Measurements from ENCODE around the gene FTL.
"Not testable (repeated sequence)": the region's sequence is repeated elsewhere in the genome, so short reads cannot be mapped to it uniquely, and the experiment has no call there.

The FTL gene

DNA sequence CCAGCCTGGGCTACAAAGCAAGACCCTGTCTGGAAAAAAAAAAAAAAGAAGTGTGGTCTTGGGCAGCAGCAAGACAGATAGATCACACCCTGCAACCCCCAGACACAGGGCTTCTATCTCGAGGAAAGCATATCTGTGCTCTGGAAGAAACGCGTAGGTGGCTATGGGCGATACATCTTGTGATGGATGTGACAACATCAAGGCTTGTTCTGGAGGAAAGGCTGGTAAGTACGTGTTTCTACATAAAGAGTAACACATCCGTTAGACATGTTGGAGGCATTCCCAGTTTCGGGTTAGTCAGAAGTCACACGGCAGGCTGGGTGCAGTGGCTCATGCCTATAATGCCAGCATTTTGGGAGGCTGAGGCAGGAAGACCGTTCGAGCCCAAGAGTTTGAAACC lies 38.2 kb upstream of the FTL start:
- Histone ChIP-seq H3K23ac (ENCODE audit: low read length) (no peak overlapping the region), H3K27me3 (ENCODE audit: insufficient read depth, low read length, poor library complexity) (no peaks in the 10 kb centered on the region), H3K4me1 (ENCODE audit: control insufficient read depth, low read depth, low read length) (no peaks in the 10 kb centered on the region), H4K8ac (ENCODE audit: low read depth, low read length) (no peak overlapping the region), H3K36me3 (ENCODE audit: control insufficient read depth, insufficient read depth, low read length) (no peaks in the 10 kb centered on the region), H3K9ac (ENCODE audit: low read length) (no peak overlapping the region), H3K27ac (ENCODE audit: low read depth, low read length) (no peak overlapping the region), H3K4me2 (ENCODE audit: low read length) (no peak overlapping the region), H2BK15ac (replicated peaks; ENCODE audit: low read depth) (no peak overlapping the region), H2BK5ac (ENCODE audit: low read length) (no peak overlapping the region), H2AK5ac (ENCODE audit: low read length) (no peak overlapping the region), H3K79me1 (ENCODE audit: low read length) (no peaks in the 10 kb centered on the region), H3K18ac (ENCODE audit: low read length) (no peak overlapping the region), H3K4ac (ENCODE audit: low read depth, low read length) (no peak overlapping the region), H3K56ac (ENCODE audit: low read length) (no peak overlapping the region), H4K5ac (ENCODE audit: low read length) (no peak overlapping the region), H3K79me2 (ENCODE audit: control insufficient read depth, insufficient read depth, low read length) (no peaks in the 10 kb centered on the region), H2BK120ac (ENCODE audit: low read depth, low read length) (no peak overlapping the region), H3K4me3 (ENCODE audit: low read length) (no peak overlapping the region)
- no peak for DNase-seq
- no CpG with 5 or more reads among the region's 10 CpGs for WGBS (ENCODE audit: extremely low coverage, insufficient coverage, low lambda C conversion rate)

DNA sequence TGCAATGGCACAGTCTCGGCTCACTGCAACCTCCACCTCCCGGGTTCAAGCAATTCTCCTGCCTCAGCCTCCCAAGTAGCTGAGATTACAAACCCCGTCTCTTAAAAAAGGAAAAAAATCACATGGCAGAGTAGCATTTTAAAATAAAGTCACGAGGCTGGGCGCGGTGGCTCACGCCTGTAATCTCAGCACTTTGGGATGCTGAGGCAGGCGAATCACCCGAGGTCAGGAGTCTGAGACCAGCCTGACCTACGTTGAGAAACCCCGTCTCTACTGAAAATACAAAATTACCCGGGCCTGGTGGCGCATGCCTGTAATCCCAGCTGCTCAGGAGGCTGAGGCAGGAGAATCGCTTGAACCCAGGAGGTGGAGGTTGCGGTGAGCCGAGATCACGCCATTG lies 37.4 kb upstream of the FTL start:
- H3K18ac ChIP-seq (ENCODE audit: low read length); H3K23ac ChIP-seq (ENCODE audit: low read length); DNase-seq; H3K79me2 ChIP-seq (ENCODE audit: control insufficient read depth, insufficient read depth, low read length); H4K8ac ChIP-seq (ENCODE audit: low read depth, low read length); H3K79me1 ChIP-seq (ENCODE audit: low read length); H2BK120ac ChIP-seq (ENCODE audit: low read depth, low read length); H3K4me2 ChIP-seq (ENCODE audit: low read length); H3K27ac ChIP-seq (ENCODE audit: low read depth, low read length); H3K56ac ChIP-seq (ENCODE audit: low read length); H4K5ac ChIP-seq (ENCODE audit: low read length); H3K9ac ChIP-seq (ENCODE audit: low read length); H2BK15ac ChIP-seq (replicated peaks; ENCODE audit: low read depth); H3K4me1 ChIP-seq (ENCODE audit: control insufficient read depth, low read depth, low read length); H3K4me3 ChIP-seq (ENCODE audit: low read length); H3K27me3 ChIP-seq (ENCODE audit: insufficient read depth, low read length, poor library complexity); H3K36me3 ChIP-seq (ENCODE audit: control insufficient read depth, insufficient read depth, low read length); H2BK5ac ChIP-seq (ENCODE audit: low read length); H3K4ac ChIP-seq (ENCODE audit: low read depth, low read length); H2AK5ac ChIP-seq (ENCODE audit: low read length): not testable (repeated sequence)
- no CpG with 5 or more reads among the region's 17 CpGs for WGBS (ENCODE audit: extremely low coverage, insufficient coverage, low lambda C conversion rate)

- H3K79me2 ChIP-seq (ENCODE audit: control insufficient read depth, insufficient read depth, low read length) = no peaks in the 10 kb centered on the region
- no peak overlapping the region for H2BK15ac ChIP-seq (replicated peaks; ENCODE audit: low read depth)
- H3K4me3 ChIP-seq (ENCODE audit: low read length) = no peak overlapping the region
- H3K56ac ChIP-seq (ENCODE audit: low read length) = no peak overlapping the region
- H3K79me1 ChIP-seq (ENCODE audit: low read length) = no peaks in the 10 kb centered on the region
- no peak for DNase-seq
- H3K27me3 ChIP-seq (ENCODE audit: insufficient read depth, low read length, poor library complexity) = no peaks in the 10 kb centered on the region
- H3K4ac ChIP-seq (ENCODE audit: low read depth, low read length) = no peak overlapping the region
- H3K23ac ChIP-seq (ENCODE audit: low read length) = no peak overlapping the region
- no peak overlapping the region for H2BK120ac ChIP-seq (ENCODE audit: low read depth, low read length)
- no peak overlapping the region for H3K27ac ChIP-seq (ENCODE audit: low read depth, low read length)
- H4K5ac ChIP-seq (ENCODE audit: low read length) = no peak overlapping the region
- H2BK5ac ChIP-seq (ENCODE audit: low read length) = no peak overlapping the region
- no peak overlapping the region for H3K9ac ChIP-seq (ENCODE audit: low read length)
- H2AK5ac ChIP-seq (ENCODE audit: low read length) = no peak overlapping the region
- H3K18ac ChIP-seq (ENCODE audit: low read length) = no peak overlapping the region
- no peaks in the 10 kb centered on the region for H3K36me3 ChIP-seq (ENCODE audit: control insufficient read depth, insufficient read depth, low read length)
- WGBS (ENCODE audit: extremely low coverage, insufficient coverage, low lambda C conversion rate) = no CpG with 5 or more reads among the region's 15 CpGs
- no peak overlapping the region for H3K4me2 ChIP-seq (ENCODE audit: low read length)
- no peak overlapping the region for H4K8ac ChIP-seq (ENCODE audit: low read depth, low read length)
- no peaks in the 10 kb centered on the region for H3K4me1 ChIP-seq (ENCODE audit: control insufficient read depth, low read depth, low read length)
Measured at GRCh38 chr19:48928164-48929025, 36.7 kb upstream of the FTL start.

DNA sequence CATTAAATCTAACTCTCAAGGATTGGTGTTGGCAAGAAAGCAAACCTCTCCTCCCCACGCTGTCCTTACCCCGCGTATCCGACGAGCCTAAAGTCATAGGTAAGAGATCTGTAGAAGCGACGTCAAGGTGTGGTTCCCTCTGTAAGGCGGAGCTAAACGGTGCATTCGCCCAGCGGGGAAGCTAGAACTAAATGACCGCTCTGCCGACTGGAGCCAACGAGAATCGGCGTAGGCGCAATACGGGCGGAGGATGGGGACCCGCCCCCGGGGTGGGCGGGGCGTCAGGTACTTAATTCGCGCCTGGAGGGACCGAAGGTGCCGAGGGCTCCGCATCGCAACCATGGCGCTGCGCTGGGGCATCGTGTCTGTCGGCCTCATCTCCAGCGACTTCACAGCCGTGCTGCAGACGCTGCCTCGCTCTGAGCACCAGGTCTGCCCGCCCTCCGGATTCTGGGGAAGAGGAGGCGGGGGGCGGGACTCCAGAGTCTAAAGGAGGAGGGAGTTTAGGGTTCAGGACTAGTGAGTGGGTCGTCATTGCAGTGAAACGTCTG lies 31.7 kb upstream of the FTL start, which contains the start of gene DHDH:
Gene DHDH, plus strand, starts transcription at position 318 of the 551 bp plus-strand sequence. Its CDS starts 23 bp downstream, at position 341.
- WGBS (ENCODE audit: extremely low coverage, insufficient coverage, low lambda C conversion rate) = no CpG with 5 or more reads among the region's 43 CpGs
- peak within 1 kb of the TSS; percentile 50 for H3K9ac ChIP-seq (ENCODE audit: low read length)

DNA sequence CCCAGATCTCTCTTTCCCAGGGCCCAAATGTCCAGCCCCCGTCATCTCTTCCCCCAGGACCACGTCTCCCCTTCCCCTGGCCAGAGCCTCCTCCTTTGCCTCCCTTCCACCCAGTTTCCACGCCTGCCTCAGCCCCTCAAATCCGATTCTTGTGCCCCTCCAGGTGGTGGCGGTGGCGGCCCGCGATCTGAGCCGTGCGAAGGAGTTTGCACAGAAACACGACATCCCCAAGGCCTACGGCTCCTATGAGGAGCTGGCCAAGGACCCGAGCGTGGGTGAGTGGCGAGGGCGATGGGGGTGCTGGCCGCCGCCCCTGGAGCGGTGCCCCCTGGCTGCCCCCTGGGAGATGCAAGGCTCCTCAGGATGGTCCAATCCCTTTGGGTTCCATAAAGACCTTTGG lies 30.3 kb upstream of the FTL start:
- H4K8ac ChIP-seq (ENCODE audit: low read depth, low read length) = no peak overlapping the region
- WGBS (ENCODE audit: extremely low coverage, insufficient coverage, low lambda C conversion rate) = no CpG with 5 or more reads among the region's 19 CpGs

More for the DNA sequence above, 31.7 kb upstream of the FTL start, which contains the start of gene DHDH:
- H4K8ac ChIP-seq (ENCODE audit: low read depth, low read length) = no peak within 1 kb of the TSS
- H2AK5ac ChIP-seq (ENCODE audit: low read length) = no peak within 1 kb of the TSS
- H3K36me3 ChIP-seq (ENCODE audit: control insufficient read depth, insufficient read depth, low read length) = no peaks in the 10 kb centered on the region
- no peaks in the 10 kb centered on the region for H3K27me3 ChIP-seq (ENCODE audit: insufficient read depth, low read length, poor library complexity)
- H2BK120ac ChIP-seq (ENCODE audit: low read depth, low read length) = no peak within 1 kb of the TSS
- H3K4me1 ChIP-seq (ENCODE audit: control insufficient read depth, low read depth, low read length) = no peaks in the 10 kb centered on the region
- no peak within 1 kb of the TSS for H2BK5ac ChIP-seq (ENCODE audit: low read length)
- no peak within 1 kb of the TSS for H4K5ac ChIP-seq (ENCODE audit: low read length)
- no peak within 1 kb of the TSS for H3K18ac ChIP-seq (ENCODE audit: low read length)
- H3K4me2 ChIP-seq (ENCODE audit: low read length) = peak within 1 kb of the TSS; percentile 41
- H3K27ac ChIP-seq (ENCODE audit: low read depth, low read length) = no peak within 1 kb of the TSS
- H3K79me1 ChIP-seq (ENCODE audit: low read length) = no peaks in the 10 kb centered on the region
- no peak within 1 kb of the TSS for H3K23ac ChIP-seq (ENCODE audit: low read length)
- DNase-seq = peak; percentile 96
- H2BK15ac ChIP-seq (replicated peaks; ENCODE audit: low read depth) = no peak within 1 kb of the TSS
- peak within 1 kb of the TSS; percentile 62 for H3K56ac ChIP-seq (ENCODE audit: low read length)
- H3K79me2 ChIP-seq (ENCODE audit: control insufficient read depth, insufficient read depth, low read length) = no peaks in the 10 kb centered on the region
- H3K4me3 ChIP-seq (ENCODE audit: low read length) = no peak within 1 kb of the TSS
- no peak within 1 kb of the TSS for H3K4ac ChIP-seq (ENCODE audit: low read depth, low read length)

More for the DNA sequence above, 30.3 kb upstream of the FTL start:
- Histone ChIP-seq H2AK5ac (ENCODE audit: low read length) (no peak overlapping the region), H3K79me2 (ENCODE audit: control insufficient read depth, insufficient read depth, low read length) (no peaks in the 10 kb centered on the region), H3K9ac (ENCODE audit: low read length) (no peak overlapping the region), H3K56ac (ENCODE audit: low read length) (peak overlapping the region; percentile 25), H3K4me2 (ENCODE audit: low read length) (no peak overlapping the region), H2BK120ac (ENCODE audit: low read depth, low read length) (no peak overlapping the region), H2BK15ac (replicated peaks; ENCODE audit: low read depth) (no peak overlapping the region), H4K5ac (ENCODE audit: low read length) (no peak overlapping the region), H3K18ac (ENCODE audit: low read length) (no peak overlapping the region), H3K79me1 (ENCODE audit: low read length) (no peaks in the 10 kb centered on the region), H3K4me1 (ENCODE audit: control insufficient read depth, low read depth, low read length) (no peaks in the 10 kb centered on the region), H3K23ac (ENCODE audit: low read length) (no peak overlapping the region), H3K27me3 (ENCODE audit: insufficient read depth, low read length, poor library complexity) (no peaks in the 10 kb centered on the region), H3K36me3 (ENCODE audit: control insufficient read depth, insufficient read depth, low read length) (no peaks in the 10 kb centered on the region), H3K4me3 (ENCODE audit: low read length) (no peak overlapping the region), H2BK5ac (ENCODE audit: low read length) (no peak overlapping the region), H3K27ac (ENCODE audit: low read depth, low read length) (no peak overlapping the region), H3K4ac (ENCODE audit: low read depth, low read length) (no peak overlapping the region)
- DNase-seq = peak; percentile 51
